Stimulated activated CD4-positive, alpha-beta T cell treated with anti-CD3 and anti-CD28 coated beads, TNF-alpha, amount 100 ng/mL, for 1 hour (primary cell): ENCODE data around the gene DRD1.
"Not testable (repeated sequence)": the region's sequence is repeated elsewhere in the genome, so short reads cannot be mapped to it uniquely, and the experiment has no call there.

Source experiments
- DNase-seq, 3 donors: peaks; one replicate each; pipeline ENCODE4 v3.0.0-alpha.2; 2020; ENCODE audit warnings: low read depth in 3 of 3, low spot score in 1 of 3

DRD1 gene

GRCh38 chr5:175434800-175435199 is 9.2 kb downstream of the DRD1 start:
- no peak for DNase-seq

GRCh38 chr5:175427762-175428161 is 16.2 kb downstream of the DRD1 start:
- no peak for DNase-seq

- not testable (repeated sequence) for DNase-seq
Measured at GRCh38 chr5:175424594-175424993, 19.4 kb downstream of the DRD1 start.

GRCh38 chr5:175422058-175422457 is 21.9 kb downstream of the DRD1 start:
- DNase-seq = no peak

- no peak for DNase-seq
Measured at GRCh38 chr5:175420383-175420782, 23.6 kb downstream of the DRD1 start.

- DNase-seq = no peak
Measured at GRCh38 chr5:175418251-175418650, 25.7 kb downstream of the DRD1 start.

- no peak for DNase-seq
Measured at GRCh38 chr5:175417384-175417783, 26.6 kb downstream of the DRD1 start.

GRCh38 chr5:175415303-175415702 is 28.7 kb downstream of the DRD1 start:
- DNase-seq = no peak

- DNase-seq = no peak
Measured at GRCh38 chr5:175410926-175411325, 33.1 kb downstream of the DRD1 start.

- DNase-seq = no peak
Measured at GRCh38 chr5:175406300-175406699, 37.7 kb downstream of the DRD1 start.

GRCh38 chr5:175397590-175398297 is 46.2 kb downstream of the DRD1 start:
- DNase-seq = not testable (repeated sequence)

- DNase-seq = not testable (repeated sequence)
Measured at GRCh38 chr5:175395430-175395829, 48.6 kb downstream of the DRD1 start.

GRCh38 chr5:175394601-175395000 is 49.4 kb downstream of the DRD1 start:
- DNase-seq = no peak

- DNase-seq = no peak
Measured at GRCh38 chr5:175393897-175394296, 50.1 kb downstream of the DRD1 start.

- no peak for DNase-seq
Measured at GRCh38 chr5:175392236-175392635, 51.7 kb downstream of the DRD1 start.

GRCh38 chr5:175390352-175391083 is 53.5 kb downstream of the DRD1 start:
- no peak for DNase-seq
